GM19468 (cell line): Measurements from ENCODE around the gene MON1A.
"Not testable (repeated sequence)": the region's sequence is repeated elsewhere in the genome, so short reads cannot be mapped to it uniquely, and the experiment has no call there.

Experiments used
- ATAC-seq: cut with Tn5 transposase; IDR thresholded peaks from one replicate; pipeline ENCODE4 v1.9.1; 2021; ENCODE audit warnings: mild to moderate bottlenecking, moderate library complexity, moderate number of reproducible peaks; ENCODE audit not compliant: unreplicated experiment; ENCODE audit errors: extremely low read depth

The MON1A gene

GRCh38 chr3:49924683-49925082, 4.9 kb downstream of the MON1A start:
- ATAC-seq: no peak

GRCh38 chr3:49917806-49918590, 11.6 kb downstream of the MON1A start:
- ATAC-seq: not testable (repeated sequence)

- no peak for ATAC-seq
These were observed 12.9 kb downstream of the MON1A start for GRCh38 chr3:49916686-49917085.

GRCh38 chr3:49914906-49915305, 14.7 kb downstream of the MON1A start:
- no peak for ATAC-seq

GRCh38 chr3:49912881-49913281, 16.7 kb downstream of the MON1A start:
- ATAC-seq: no peak

DNA sequence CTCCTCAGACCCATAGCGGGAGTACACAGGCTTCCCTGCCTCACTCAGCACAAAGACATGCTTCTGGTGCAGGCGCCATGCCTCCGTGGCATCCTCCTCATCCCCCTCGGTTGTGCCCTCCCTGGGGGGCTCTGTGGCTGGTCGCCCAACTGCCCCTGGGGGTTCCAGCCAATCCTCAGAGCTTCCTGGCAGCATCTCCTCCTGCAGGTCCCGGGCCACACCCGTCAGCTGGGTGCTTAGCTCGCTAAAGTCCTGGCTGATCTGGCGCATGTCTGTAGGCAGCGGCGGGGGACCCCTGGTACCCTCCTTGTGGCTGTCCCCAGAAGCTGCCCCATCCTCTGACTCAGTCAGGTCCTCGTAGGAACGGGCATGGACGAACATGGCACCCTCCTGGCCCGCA, 18.0 kb downstream of the MON1A start:
- ATAC-seq: no peak

DNA sequence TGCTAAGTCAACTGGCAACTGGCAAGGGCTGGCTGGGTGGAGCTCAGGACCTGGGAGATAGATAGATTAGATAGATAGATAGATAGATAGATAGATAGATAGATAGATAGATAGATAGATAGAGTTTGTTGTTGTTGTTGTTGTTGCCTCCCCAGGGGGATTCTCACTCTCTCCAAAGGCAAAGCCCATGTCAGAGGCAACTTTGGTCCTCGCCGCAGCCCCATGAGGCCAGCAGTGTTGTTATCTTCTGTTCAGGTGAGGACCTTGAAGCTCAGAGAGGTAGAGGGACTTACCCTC, 18.5 kb downstream of the MON1A start:
- no peak for ATAC-seq

DNA sequence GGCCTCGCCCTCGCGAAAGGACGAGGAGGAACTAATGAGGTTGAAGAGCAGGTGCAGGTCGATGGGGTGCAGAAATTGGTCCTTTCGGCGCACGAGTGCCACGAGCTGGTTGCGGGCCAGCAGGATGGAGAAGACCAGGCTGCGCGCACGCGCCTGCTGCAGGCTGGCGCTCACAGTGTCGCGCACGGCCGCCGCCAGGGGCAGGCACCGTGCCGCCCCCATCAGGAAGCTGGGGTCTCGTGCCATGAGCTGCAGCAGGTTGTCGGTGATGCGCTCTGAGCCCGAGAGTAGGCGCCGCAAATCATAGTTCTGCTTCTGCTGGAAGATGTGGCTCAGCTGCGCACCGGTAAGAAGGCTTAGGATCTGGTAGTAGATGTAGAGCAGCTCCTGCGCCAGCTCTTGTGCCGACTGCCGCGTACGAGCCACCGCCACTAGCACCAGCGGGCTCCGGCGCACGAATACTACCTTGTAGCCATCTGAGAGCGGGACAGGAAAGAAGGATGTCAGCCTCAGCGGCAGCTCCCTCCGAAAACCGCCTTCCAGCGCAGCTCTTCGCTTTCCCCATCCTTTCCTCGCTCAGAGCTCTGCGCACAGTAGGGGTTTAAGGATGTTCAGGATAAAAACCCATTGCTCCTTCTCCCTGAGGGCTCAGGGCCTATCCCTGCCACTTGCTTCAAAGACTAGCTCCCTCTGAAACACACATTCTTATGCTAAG, 19.0 kb downstream of the MON1A start:
- no peak for ATAC-seq

GRCh38 chr3:49908373-49909199, 21.0 kb downstream of the MON1A start:
- ATAC-seq: no peak

GRCh38 chr3:49906073-49906743, 23.4 kb downstream of the MON1A start:
- ATAC-seq: no peak

DNA sequence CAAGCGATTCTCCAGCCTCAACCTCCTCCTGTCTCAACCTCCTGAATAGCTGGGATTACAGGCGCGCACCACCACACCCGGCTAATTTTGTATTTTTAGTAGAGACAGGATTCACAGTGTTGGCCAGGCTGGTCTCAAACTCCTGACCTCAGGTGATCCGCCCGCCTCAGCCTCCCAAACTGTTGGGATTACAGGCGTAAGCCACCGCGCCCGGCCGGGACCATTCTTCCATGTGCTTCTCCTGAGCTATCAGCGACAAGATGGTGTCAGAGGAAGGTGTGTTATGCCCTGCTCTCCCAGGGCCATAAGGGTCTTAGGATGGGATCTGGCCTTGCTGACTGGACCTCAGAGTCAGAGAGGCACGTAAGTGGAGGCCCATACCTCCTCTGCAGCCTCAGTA, 25.2 kb downstream of the MON1A start:
- not testable (repeated sequence) for ATAC-seq

- ATAC-seq: peak; percentile 67
These were observed 25.9 kb downstream of the MON1A start, which contains the start of gene MST1R for GRCh38 chr3:49903451-49904424. Gene MST1R, minus strand, starts transcription at chr3:49903873. Its CDS starts 264 bp downstream, at chr3:49903609.

DNA sequence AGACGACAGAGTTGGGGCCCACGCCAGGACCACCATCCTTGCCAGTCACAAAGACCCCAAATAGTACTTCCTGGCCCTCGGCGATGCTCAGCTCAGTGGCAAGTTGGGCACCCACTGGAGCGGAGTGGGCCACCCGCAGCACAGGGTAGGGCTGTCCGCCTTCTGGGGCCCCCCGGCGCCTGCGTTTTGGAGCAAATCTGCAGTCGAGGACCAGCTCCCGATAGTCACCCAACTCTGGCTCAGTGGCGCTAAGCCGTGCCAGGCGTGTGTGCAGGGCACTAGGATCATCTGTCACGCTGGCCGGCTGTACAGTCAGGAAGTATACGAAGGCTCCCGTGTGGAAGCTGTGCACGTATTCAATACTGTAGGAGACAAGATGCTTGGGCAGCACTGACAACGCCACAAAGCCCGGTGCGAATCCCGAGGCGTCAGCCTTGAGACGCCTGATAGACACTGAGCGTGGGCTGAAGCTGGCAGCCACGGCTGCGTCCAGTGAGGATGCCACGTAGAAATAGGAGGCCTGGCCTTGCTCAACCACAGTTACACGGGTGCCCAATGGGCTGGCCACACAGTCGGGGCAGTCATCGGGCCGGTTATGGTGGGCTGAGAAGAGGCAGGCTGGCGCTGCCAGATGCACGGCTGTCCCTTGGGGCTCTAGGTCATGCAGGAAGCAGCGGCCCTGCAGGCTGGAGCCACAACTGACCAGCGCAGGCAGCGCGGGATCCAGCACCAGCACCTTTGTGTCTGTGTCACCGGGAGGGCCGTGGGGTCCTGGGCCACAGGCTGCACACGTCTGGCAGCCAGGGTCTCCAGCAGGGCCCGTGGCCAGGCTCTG, 26.9 kb downstream of the MON1A start:
- ATAC-seq: no peak

GRCh38 chr3:49901366-49902339, 28.0 kb downstream of the MON1A start:
- ATAC-seq: no peak

- ATAC-seq: no peak
These were observed 29.0 kb downstream of the MON1A start for GRCh38 chr3:49900491-49901153.

DNA sequence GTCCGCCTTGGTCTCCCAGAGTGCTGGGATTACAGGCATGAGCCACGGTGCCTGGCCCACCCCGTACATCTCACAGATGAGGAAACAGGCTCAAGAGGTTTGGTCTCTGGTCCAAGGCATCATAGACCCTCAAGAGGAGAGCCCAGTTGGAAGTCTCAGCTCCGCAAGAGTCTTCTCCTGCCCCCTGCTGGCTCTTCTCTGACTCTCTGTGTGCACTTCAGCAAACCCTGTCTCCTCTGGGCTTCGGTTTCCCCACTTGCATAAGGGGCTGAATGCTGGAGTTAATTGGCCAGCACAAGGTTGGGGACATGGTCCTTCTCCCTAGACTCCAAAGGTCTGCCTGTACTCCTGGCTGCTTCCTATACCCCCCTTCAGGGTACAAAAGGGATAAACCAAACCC, 29.8 kb downstream of the MON1A start:
- ATAC-seq: no peak

DNA sequence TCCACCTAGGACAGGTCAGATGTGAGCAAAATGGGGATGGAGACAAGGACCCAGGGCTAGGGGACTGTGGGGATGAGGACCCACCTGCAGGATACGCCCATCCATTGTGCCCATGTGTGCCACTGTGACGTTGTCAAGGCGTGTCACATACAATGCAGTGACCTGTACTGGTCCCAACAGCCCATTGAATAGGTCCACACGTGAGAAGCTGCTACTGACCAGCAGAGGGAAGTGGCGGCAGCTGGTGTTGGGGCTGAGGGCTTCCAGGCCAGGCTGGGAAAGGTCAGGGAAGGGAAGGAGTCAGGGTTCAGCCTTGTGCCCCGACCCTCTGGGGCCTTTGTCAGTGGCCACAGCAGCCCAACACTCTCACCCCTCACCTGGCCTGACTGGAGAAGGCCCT, 30.6 kb downstream of the MON1A start:
- ATAC-seq: no peak
